Stimulated activated CD4-positive, alpha-beta T cell treated with anti-CD3 and anti-CD28 coated beads, Interleukin-2, amount 100 ng/mL, for 24 hours (primary cell): Measurements from ENCODE around the gene CYRIA.

Source experiments
- DNase-seq, 2 donors: peaks; one replicate each; pipeline ENCODE4 v3.0.0-alpha.2; 2020

Gene CYRIA

DNA sequence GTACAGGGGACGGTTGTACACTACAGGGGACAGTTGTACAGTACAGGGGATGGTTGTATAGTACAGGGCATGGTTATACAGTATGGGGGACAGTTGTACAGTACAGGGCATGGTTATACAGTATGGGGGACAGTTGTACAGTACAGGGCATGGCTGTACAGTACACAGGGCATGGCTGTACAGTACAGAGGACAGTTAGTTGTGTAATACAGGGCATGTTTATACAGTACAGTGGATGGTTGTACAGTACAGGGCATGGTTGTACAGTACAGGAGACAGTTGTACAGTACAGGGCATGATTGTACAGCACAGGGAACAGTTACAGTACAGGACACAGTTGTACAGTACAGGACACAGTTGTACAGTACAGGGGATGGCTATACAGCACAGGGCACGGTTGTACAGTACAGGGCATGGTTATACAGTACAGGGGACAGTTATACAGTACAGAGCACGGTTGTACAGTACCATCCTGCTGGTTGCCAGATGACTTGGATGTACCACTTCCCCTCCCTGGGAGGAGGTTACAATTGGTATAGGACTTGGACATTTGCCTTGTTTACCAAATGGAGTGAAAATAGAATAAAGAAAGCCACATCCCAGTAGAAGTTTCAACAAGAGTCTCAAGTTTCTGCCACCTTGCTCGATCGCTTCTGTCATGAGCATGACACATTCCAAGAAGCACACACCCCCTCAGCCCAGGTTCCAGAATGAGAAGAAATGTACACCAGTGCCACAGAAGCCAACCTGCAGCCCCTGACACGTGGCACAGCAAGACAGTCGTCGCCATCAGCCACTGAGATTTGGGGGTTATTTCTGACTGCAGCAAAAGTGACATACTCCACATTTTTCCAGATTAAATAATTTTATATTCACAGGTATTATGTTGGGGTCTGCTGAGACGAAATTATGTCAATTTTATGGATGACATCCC, 16.0 kb downstream of the CYRIA start:
- DNase-seq = no peak

DNA sequence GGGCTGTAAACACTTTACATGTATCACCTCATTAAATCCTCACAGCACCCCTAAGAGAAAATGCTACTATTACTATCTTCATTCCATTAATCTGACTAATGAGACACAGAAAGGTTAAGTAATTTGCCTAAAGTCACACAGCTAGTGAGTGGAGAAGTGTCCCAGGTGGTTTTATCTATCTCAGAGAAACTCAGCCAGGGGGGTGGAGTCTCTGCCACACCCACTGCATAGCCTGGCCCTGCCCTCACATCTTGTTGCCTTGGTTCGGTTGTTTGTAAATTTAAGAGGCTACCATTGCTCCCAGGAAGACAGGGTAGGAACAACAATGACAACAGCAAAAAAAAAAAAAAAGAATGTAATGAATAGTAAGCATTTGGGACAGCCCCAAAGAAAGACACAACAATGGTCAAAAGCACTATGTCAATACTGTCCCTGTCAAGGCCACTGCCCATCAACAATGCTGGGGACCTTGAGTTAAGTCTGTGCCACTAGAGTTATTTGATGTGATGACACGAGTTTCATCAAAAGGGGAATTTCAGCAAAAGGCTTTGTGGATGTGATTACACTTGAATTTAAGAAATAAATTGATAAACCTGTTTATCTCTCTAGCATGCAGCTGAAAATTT, 17.5 kb downstream of the CYRIA start:
- DNase-seq = no peak

DNA sequence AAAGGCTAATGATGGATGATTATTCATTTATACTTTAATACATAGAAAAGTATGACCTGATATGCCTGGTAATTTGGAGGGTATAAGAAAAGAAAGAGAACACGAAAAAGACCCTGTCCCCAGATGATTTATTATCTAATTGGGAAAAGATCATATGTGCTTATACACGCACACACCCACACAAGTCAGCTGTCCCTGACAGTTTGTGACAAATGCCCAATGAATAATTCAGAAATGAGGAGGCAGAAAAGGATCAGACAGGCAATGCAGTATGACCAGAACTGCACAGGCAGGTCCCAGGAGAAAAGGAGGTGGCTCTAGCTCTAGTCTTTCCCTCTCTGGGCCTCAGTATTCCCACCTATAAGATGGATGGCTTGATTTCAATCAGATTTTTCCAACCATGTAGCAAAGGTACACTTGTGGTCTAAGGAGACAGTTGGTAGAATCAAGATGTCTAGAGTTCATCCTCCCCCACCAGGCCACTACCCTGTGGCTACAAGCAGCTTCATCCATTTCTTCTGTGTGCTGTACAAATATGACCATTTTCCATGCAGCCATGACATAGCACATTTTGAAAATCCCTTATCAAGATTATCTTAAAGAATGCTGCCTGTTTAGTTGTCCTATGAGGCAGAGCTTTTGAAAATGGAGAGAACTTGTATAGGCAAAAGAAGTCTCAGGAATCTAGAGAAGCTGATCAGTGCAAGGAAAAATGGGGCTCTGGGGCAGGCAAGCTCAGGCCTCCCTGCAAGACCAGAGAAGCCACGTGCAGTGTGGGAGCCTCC, 19.7 kb downstream of the CYRIA start:
- DNase-seq = no peak

DNA sequence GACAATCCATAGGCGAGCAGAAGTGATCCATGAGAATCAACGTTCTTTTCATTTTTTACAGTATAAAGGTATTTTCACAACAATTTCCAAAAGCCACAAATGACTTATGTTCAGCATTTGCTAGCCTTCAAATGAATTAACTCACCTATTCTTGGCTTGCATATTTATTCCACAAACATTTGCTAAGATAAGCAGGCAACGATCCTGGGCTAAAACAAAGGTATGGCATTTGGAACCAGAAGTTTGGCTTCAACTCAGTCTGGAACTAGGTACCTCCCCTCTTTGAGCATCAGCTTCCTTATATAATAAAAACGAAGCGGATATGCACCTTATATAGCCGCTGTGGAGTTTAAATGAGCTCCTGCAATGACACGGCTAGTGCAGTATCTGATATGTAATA, 20.5 kb downstream of the CYRIA start:
- no peak for DNase-seq

DNA sequence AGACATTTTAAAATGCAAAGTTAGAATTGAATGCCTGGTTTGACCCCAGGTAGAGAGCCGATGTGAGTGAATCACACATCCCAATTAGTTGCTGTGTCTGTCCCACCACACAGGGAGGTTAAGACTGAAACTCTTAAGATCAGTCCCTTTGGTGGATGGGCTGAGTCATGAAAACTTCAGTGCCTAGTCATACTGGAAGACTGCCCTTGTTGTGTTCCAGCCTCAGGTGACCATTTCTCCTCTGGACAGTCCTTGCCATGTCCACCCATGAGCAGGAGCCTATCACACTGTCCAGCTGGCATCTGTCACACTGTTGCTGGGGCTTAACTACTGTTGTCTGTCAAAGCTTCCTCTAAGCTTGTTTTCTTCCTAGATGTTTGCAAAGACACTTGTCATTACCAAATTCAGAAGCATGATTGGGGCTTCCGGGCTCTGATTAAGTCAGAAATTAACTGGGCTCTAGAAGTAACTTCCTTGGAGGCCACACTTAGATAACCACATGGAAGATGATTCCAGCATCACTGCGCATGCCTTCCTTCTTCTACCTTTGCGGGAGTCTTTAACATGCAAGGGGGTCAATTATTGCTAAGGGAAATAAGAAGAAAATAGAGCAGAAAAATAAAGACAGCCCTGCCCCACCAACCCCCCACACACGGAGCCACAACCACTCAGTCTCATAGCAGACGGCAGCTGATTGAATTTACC, 21.3 kb downstream of the CYRIA start:
- no peak for DNase-seq

DNA sequence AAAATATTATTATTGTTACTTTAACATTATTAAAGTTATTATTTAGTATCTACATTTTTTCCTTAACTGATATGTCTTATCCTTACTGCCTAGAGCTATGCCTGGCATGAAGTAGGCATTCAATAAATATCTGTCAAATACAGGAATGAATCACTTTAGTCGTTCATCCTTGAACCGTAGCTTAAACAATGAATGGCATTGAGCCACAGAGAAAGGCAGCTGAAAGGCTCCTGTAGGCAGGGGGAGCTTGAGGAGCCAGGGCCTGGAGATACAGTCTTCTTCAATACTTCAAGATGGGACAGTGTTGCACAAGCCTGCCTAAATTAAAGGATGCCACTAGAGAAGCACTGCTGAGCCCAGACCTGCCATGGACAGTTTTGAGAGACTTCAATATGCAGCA, 22.5 kb downstream of the CYRIA start:
- no peak for DNase-seq

DNA sequence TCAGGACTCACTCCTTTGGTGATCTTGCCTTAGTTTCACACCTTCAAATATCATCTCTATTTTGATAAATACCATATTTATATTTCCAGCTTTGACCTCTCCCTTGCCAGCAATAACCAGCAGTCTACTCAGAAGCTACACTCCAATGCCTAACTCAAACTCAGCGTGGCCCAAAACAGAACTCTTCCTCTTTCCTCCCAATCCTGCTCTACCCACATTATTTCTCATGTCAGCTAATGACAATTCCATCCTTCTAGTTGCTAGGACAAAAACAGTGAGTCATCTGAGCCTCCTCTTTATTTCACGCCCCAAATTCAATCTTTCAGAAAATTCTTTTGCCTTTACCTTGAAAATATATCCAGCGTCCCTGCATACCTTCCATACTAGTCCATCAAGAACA, 23.5 kb downstream of the CYRIA start:
- no peak for DNase-seq

DNA sequence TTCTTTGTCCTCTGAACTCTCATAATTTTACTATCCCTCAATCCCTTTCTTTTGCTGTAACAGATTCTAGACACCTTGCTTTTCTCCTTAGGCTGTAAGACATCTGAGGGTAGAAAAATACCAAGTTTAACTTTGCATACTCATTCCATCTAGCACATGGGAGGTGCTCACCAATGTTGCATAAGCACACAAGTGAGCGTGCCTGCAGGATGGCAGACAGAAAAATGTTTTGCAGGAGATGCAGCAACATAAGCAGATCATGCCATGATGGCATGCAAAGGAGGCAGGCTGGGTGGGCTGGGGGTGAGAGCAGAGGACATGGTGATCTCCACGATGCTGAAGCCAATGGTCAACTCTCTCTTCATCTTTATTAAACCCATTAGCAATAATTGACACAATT, 24.1 kb downstream of the CYRIA start:
- DNase-seq = no peak

DNA sequence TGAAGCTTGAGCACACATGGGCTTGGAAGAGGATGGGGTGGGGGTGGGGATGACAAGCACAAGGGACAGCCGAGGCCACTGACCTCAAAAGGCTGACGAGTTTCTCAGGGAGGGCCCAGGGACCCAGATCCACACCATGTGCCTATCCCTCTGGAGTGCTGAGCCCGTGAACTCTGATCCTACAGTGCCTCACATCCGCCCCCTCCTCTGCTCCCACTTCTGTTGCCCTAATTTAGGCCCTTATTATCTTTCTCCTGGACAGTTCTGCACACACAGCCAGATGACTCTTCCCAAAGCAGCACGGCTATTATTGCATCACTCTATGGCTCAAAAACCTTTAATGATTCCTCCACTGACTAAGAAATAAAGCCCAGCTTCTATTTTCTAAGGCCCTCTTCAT, 24.8 kb downstream of the CYRIA start:
- no peak for DNase-seq

DNA sequence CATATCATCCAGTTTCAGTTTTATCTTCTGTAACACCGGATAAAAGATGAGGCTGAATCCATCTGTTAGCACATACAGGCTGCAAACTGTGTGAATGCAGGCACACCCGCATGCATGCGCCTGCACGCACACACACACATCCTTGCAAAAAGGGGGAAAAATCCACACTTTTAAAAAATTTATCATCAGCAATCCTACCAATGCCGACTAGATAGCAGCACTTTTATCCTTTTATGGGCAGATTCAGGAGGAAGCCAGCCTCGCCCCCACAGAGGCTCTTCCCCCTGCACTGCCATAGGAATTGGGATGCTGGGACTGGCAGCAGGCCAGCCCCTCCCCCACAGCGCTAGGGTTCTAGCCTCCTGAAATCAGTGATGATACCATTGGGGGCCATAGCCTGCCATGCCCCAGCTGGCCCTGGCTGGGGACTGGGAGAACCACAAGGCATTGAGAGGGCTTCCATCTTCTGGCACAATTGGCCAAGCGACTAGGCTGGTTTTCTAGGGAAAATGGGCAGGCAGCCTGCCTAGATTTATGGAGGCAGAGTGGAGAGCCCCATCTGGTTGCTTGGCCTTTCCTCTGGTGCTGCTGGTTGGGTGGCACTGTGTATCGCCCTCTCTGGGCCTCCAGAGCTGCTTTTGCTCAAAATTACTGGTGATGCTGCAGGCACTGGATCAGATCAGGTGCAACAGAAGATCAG, 25.5 kb downstream of the CYRIA start:
- no peak for DNase-seq

DNA sequence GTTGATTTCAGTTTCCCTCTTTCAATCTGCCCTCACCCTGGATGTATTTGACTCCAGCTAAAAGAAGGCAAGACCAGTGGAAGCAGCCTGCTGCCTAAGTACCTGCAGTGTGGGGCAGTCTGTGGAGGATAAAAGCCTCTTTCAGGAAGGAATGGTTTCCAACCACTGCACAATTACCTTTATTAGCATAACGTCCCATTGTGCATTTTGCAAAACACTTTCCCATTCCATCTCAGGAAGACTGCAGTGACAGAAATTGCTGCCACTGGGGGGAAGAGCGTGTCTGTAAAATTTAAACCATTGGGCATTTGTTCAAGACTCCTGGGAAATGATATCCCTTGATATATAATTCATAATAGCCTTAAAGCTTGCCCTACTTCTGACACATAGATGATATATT, 26.2 kb downstream of the CYRIA start:
- DNase-seq = no peak

DNA sequence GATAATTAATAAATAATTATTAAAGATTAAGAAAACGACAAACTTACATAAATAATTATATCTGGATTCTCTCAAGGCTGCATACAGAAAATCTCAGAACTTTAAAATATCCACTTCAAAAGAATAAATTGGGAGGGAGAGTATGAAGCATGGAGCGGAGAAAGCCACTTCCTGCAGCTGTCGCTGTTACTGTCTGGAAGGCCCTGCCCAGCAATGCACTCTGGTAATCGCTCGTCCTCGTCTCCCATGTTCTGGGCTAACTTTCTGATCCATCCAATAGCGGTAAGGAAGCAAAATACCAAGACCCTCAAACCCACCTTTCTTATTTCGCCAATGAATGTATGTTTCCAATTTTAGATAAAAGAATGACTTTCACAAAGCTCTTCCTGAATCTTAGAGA, 26.7 kb downstream of the CYRIA start:
- DNase-seq = no peak

DNA sequence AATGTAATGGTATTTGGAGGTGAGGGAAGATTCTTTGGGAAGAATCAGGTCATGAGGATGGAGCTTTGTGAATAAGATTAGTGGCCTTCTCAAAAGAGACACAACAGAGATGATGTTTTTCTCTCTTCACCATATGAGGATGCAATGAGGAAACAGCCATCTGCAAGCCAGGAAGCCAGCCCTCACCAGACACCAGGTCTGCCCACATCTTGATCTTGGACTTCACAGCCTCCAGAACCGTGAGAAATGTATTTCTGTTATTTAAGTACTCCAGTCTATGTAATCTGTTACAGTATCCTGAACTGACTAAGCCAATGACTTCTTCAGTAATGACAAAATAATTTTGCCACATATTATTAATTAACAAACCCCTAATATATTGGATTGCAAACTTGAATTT, 28.3 kb downstream of the CYRIA start:
- no peak for DNase-seq

DNA sequence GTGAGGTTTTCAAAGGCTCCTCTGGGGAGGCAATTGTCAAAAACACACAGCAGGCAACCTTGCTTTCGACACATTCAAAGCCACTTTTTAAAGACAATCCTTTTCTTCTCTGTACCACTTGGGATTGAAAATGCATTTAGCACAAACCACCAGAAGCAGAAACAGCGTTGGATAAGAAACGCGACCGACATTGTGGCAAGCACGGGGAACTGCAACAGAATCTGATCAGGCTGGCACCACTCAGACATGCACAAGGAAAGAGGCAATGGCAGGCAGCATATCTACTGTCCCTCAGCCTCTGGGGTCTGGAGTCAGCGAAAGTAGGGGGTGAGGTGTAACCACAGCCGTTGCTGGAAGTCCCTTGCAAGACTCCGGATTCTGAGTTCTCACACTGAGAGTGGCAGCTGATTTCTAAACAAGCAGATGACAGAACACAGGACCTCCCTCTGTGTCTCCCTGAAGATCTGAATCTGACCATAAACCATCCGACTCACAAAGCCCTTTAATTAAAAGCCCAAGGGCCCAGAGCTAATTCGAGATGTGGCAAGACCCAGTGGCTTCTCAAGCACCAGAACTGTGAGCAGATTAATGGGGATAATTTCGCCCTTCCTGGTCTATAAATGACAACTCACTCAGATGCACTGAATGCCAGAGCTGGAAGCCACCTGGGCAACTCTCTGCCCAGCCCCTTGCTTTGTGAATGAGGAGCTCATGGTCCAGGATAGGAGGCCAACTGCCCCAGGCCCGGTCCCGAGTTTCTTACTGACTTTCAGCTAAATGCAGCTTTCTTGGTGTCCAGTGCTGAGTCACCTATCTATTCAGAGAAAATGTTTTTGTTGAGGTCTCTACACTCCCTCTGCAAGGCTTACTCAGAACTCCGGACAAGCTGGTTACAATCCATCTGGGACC, 29.6 kb downstream of the CYRIA start:
- no peak for DNase-seq

DNA sequence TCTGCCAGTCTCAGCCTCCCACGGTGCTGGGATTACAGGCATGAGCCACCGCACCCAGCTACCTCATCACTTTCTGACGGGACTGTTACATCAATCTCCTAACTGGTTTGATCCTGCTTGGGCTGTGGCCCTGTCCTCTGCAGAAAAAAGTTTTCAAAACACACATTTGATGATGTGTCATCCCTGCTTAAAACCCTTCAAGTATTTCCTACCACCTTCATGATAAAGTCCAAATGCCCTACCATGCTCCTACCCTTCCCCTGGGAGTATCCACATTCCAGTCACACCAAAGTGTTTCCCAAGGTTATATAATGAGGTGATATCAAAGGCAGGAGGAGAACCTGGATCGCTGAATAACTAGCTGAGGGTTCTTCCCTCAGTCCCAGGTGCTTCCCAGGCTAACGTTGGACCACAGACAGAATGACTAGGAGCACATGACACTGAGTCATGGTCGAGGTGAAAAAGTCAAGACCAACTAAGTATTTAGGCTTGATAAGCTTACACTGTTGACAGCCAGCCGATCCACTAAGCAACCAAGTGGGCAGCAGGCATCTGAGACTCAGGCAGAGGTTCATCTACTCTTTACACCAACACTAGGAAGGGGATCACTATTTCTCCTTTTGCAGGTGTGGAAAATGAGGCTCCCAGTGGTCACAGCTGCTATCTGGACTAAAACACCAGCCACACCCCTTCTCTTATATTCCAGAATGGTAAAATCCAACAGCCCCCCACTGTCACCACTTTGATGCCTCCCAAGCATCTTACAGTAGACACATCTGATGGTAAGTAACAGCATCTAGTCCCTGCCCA, 31.8 kb downstream of the CYRIA start:
- no peak for DNase-seq

DNA sequence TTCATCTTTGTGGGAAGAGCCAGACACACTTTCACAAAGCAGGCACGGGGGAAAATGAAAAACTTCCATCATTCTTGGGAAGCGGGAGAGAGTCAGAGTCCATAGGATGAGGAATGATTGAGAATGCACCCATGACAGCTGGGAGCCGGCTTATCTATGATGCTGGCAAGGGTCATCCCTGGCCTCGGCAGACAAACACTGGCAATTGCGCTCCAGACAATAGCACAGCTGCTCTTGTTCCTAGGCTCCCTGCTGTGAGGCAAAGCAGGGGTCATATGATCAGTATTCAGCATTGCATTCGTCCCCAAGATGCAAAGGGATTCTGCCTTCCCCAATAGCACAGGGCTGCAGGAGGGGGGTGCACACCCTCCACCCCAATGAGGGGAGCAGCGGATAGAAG, 33.0 kb downstream of the CYRIA start:
- no peak for DNase-seq

DNA sequence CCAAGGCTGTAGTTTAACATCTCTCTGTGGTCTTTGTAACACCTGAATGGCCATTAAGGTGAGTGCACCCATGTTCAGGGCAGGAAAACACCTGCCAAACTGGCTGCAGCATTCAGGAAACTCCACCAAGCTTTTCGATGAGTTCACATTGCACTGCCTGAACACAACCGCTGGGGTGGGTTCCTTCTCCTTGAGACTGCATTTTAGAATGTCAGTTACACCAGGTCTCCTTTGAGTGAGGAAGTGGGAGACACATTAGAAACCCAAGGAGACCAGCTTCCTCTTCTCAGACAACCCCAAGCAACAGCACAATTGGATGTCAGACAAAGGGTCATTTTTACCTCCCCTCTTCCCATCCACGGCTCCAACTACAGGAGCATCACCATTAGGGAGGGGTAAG, 35.2 kb downstream of the CYRIA start:
- no peak for DNase-seq

DNA sequence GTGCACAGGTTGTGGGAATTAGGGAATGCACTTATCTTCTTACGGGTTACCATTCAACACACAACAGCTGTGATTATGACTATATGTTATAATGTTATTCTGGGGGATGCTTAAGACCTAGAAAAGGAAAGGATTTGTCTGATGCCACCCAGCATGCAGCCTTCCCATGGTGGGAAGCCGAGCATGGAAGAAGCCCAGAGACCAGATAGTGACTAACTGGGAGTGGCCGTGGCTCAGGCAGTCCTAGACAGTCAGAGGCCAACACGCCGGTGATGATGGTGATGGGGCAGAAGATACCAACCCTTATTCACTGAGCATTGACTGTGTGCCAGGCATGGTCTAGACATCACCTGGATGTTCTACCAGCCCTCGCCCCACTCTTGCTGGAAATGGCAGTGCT, 35.9 kb downstream of the CYRIA start:
- no peak for DNase-seq

DNA sequence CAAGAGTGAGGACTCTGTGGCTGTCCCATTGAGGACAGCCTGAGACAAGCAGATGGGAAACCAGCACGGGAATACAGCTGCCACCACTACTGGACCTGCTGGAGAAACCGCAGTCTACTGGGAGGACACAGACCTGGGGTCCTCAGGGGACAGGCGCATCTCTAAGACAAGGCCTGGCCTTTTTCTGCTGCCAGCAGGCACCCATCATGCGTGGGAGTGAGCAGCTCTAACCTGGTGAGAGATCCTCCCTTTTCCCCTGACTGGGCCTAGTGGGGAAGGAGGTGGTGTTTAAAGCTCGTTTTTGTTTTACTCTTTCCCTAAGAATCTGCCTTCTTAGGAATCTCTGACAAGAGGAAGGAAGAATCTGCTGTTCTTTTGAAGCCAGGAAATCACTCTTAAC, 36.6 kb downstream of the CYRIA start:
- DNase-seq = no peak

DNA sequence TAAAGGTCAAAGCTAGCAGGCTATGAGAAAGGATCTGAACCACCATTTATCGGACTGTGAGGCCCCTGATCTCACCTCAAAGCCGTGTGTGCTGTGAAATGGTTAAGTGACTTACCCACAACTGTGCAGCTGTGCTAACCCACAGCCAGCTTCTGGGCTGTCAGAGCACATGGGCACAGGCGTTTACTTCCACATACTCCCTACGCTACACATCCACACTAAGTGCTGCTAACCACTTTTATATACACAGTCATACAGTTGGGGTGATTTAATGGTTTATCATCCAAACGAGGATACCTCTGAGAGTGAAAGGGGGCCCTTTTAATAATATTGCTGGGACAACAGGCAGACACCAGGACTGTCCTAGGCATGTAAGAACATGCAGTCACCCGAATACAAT, 37.3 kb downstream of the CYRIA start:
- DNase-seq = no peak
